Stimulated activated naive CD4-positive, alpha-beta T cell treated with Interleukin-2 at 50 U/mL for 16 hours (primary cell): ENCODE data around the gene S100A3.
A peak's percentile ranks its signal among the peaks of the same experiment; 100 is the strongest.
"Not testable (repeated sequence)": the region's sequence is repeated elsewhere in the genome, so short reads cannot be mapped to it uniquely, and the experiment has no call there.

Experiments used
- DNase-seq: peaks from one replicate; lab custom pipeline; 2025; lab: John Stamatoyannopoulos, UW

Gene S100A3

DNA sequence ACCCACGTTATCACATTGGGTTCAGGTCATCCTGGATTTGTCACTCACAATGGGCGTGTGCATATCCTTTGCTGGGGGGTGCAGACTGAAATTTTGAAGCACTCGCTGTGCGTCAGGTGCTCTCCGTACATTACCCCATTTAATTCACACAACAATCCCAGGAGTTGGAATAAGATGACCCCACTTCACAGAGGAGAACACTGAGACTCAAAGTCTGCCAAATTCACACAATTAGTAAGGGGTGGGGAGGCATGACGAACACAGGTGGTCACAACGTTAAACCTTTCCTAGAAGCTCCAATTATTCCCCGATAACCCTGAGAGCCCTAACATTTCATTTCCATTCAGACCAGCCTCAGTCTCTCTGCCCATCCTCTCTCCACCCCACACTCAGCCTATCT, 20.4 kb upstream of the S100A3 start:
- no peak for DNase-seq

DNA sequence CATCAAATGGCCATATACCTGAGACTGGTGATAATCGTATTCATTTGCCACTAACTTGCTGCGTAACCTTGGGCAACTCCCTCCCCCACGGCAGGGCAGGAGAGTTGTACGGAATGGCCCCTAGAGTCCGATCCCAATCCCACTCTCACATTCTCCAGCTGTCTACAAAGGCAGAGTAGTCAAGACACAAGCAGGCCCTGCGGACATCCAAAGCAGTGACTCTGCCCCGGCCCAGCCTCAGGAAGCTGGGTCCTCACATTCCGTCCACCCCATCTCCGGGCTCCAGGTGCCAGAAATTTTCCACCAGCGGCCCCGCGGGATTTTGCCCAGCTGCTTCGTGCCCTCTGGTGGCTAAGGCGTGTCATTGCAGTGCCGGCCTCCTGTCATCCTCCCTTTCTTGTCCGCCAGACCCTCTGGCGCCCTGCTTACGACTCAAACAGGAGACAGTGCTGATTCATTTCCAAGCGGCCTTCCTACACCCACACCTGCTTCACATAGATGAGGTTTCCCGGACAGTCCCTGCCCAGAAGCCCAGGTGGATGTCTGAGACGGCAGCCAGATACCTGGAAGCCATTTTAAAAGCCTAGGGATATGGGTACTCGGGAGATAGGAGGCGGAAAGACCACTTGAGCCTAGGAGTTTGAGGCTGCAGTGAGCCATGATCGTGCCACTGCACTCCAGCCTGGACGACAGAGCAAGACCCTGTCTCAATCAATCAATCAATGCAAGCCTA, 19.5 kb upstream of the S100A3 start:
- peak; percentile 72 for DNase-seq

DNA sequence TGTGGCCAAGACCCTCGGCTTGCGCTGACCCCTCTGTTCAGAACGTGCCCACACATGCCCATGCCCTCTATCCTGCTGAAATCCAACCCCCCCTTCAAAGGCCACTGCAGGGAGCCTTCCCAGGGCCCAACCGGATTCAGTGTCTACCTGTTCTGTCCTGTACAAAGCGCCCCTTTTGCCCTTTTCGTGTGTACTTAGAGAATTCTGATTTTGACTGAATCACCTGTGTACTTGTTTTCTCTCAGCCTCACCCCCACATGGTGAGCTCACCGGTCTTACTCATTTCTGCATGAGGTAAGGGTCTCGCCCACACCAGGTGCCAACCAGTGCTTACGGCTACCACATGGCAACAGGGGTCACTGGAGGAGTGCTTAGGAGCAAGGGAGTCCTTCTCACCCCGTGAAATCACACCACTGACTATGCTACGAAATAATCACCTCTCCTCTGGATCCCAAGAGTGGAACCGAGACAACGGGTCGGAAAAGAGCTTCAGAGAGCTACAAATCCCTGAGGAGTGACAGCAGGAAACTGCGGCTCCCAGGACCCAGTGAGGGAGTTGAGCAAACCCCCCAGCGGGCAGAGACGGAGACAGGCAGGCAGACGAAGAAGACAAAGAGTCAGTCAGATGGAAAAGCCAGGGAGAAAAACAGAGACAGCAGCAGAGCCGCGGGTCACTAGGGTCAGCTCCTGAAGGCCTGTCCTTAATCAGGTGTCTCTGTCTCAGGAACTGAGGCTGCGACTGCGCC, 18.7 kb upstream of the S100A3 start:
- DNase-seq: peak; percentile 48

DNA sequence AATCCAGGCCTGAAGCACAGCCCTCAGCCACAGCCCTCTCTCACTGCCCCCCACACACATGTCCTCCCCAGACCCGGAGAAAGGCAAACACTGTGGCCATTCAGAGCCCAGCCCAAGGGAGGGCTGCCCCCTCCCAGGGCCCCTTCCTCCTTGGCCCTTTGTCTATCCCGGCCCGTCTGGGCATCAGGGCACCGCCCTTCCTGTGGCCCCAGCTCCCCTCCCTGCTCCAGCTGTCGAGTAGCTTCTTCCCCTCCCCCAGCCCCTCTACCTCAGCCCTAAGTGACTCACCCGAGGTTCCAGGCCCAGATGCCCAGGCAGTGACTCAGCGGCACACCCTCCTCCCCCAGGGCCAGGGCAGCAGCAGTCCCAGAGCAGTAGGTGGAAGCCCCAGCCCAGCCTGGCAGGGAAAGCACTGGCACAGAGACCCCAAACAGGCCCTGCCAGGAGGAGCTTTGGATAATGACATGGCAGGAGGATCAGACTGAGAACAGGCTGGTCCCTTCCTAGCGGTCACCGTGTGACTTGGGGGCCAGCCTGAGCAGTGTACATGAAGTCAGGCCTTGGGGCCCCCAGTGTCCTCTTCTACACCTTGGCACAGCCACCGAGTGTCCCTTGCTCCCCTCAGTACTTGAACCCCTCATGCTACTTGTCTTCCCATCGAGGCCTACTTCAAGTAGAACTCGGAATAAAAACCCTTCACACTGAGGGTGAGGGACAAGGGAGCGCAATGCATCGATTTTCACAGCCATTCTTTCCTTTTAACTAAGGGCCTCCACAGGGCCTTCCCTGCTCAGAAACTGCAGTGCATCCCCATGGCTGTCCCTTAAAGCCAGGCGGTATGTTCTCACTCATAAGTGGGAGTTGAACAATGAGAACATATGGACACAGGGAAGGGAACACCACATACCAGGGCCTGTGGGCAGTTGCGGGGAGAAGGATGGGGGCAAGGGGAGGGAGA, 17.6 kb upstream of the S100A3 start:
- DNase-seq: peak; percentile 90

DNA sequence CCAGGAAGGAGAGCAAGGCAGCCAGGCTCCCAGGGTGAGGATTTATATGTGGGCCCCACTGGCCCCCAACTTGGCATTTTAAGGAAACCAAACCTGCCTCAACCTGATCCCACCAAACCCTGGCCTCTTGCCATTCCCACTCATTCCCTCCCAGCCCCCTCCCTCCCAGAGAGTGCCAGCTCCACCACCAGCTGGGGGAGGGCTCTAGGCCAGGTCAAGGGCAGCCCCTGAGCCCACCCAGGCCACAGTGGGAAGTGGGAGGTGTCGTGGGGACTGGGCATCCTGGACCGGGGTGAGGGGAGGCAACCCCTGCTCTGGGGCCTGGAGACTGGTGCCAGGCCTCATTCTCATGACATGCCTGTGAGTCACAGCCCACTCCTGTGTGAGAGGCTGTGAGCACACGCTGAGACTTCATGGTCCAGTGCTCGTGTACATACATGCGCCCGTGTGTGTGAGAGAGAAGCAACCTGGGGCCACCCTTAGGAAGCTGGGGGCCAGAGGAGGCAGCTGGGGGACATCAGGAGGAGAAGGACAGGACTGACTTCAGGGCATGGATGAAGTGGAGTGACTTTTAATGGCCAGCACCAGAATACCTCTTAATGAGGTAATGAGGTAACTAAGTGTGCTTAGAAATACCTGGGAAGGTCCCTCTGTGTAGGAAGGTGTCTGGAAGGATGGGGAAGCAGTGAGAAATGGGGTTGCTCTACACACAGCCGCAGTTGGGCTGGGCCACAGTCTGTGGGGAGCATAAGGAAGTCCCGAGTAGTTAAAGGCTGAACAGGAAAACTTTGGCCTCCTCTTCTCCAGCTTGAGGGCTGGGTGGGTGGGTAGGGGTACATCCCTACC, 16.7 kb upstream of the S100A3 start, which contains the start of gene S100A2:
S100A2 (minus strand) TSS at position 316 of the 846 bp plus-strand sequence. CDS start 1,967 bp downstream, outside the sequence.
- peak; percentile 62 for DNase-seq

DNA sequence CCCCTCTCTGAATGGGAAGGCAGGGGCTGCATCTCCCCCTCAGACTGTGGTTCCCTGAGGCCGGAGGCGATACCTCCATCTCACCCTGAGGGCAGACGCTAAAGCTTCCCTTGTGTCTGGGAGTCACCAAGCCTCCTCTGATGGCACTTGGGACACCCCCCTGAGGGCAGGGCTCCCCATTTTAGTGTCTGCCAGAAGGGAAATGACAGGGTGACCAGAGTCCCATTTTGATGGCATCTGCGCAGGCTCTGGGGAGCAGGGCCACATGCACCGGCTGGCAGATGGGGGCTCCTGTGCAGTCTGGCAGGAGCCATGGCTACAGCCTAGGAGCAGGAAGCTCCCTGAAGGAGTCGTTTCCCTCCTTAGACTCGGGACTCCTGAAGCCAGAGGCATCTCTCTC, 14.9 kb upstream of the S100A3 start:
- DNase-seq: no peak

DNA sequence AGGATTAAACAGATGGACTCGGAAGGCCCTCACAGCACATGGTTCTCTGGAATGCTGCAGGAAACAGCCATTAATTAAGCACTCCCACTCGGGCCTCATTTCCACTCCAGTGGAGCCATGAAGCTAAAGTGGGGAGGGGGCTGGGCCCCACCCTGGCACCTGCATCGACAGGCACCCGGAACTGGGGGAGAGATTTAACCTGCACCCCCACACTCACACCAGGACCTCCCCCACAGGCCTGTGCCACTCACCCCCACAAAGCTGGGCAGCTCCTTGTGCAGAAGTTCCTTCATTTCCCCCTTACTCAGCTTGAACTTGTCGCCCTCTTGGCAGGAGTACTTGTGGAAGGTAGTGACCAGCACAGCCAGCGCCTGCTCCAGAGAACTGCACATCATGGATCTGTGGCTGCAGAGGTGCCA, 14.4 kb upstream of the S100A3 start:
- DNase-seq: no peak

DNA sequence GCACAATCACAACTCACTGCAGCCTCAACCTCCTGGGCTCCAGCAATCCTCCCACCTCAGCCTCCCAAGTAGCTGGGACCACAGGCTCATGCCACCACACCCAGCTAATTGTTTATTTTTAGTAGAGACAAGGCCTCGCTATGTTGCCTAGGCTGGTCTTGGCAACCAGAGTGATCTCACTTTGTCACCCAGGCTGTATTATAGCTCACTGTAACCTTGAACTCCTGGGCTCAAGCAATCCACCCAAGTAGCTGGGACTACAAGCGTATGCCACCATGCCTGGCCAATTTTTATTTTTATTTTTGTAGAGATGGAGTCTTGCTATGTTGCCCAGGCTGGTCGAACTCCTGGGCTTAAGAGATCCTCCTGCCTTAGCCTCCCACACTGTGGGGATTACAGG, 13.0 kb upstream of the S100A3 start:
- DNase-seq: not testable (repeated sequence)

DNA sequence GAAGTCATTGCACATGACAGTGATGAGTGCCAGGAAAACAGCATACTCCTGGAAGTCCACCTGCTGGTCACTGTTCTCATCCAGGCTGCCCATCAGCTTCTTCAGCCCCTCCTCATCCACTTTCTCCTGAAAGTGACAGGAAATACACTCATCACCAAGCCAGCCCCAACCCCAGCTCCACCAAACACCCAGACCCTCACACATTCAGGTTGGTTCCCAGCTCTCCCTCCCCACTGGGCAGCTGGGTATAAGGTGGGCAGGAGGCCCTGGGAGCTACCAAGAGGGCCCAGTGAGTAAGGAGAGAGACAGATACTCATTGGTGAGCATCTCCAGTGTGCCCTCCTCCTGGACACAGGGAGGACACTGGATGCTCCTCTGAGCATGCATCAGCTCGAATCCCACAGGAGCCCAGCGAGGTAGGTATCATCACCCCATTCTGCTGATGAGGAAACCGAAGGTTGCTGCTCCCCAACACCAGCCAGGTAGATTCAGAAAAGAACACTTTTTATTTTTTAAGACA, 12.5 kb upstream of the S100A3 start:
- no peak for DNase-seq

DNA sequence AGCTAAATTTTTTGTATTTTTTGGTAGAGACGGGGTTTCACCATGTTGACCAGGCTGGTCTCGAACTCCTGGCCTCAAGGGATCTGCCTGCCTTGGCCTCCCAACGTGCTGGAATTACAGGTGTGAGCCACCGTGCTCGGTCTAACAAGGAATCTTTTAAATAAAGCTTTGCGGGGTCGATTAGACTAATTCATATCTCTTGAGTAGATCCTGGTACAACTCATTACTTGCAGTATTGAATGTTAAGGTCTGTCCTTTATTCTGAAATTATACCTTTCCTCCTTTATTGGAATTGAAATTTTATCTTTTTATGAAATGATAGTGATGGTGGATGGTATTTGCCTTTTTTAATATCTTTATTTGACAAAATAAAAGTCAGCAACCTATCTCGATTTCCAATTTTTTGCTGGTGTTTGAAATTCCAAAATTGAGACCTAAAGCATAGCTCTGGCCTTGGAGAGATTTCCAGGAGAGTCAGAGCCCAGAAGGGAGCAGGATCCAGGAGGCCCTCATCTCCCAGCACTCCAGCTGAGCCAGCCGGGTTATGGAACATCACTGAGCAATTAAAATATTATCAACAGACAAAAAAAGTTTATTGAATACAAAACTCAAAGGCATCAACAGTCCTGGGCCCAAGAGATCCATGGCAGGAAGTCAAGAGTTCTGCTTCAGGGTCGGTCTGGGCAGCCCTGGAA, 11.9 kb upstream of the S100A3 start:
- DNase-seq: no peak

DNA sequence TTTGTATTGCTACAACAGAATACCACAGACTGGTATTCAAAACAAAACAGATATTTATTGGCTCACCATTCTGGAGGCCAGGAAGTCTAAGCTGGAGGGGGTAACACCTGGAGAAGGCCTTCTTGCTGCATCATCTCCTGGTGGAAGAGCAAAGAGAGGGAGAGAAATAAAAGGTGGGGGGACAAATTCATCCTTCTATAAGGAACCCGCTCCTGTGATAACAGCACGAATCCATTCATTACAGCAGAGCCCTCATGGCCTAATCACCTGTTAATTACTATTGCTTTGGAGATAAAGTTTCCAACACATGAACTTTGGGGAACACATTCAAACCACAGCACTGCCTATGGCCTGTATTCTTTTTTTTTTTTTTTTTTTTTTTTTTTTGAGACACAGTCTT, 11.2 kb upstream of the S100A3 start:
- no peak for DNase-seq

DNA sequence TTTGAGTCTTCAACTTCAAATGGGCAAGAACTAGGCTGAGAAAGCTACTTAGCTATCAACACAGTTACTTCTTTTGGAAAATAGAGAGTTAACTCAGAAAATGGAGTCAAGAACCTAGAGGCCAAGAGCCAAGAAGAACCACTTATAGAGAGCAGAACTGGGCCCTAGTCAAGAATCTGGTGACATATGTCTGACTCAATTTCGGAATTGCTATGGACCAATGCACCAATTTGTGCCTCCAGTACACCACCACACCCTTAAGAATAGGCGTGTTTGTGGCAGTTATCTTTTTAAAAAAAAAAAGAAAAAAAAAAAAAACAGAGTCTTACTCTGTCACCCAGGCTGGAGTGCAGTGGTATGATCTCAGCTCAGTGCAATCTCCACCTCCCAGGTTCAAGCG, 8.8 kb upstream of the S100A3 start:
- no peak for DNase-seq

DNA sequence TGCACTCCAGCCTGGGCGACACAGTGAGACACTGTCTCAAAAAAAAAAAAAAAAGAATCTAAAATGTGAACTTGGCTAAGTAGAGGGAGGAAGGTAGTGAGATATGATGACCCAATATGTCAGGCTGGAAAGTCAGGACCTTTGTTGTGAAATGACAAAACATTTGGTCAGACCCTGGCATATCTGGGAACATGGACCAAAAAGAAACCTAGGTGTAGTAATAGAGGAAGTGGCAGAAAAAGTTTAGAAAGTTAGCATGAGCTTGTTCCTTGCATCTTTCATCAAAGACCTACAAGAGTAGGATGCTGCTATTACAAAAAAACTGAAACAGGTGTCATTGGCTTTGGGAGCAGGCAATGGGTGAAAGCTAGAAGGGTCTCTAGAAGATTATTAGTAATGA, 7.3 kb upstream of the S100A3 start:
- no peak for DNase-seq

DNA sequence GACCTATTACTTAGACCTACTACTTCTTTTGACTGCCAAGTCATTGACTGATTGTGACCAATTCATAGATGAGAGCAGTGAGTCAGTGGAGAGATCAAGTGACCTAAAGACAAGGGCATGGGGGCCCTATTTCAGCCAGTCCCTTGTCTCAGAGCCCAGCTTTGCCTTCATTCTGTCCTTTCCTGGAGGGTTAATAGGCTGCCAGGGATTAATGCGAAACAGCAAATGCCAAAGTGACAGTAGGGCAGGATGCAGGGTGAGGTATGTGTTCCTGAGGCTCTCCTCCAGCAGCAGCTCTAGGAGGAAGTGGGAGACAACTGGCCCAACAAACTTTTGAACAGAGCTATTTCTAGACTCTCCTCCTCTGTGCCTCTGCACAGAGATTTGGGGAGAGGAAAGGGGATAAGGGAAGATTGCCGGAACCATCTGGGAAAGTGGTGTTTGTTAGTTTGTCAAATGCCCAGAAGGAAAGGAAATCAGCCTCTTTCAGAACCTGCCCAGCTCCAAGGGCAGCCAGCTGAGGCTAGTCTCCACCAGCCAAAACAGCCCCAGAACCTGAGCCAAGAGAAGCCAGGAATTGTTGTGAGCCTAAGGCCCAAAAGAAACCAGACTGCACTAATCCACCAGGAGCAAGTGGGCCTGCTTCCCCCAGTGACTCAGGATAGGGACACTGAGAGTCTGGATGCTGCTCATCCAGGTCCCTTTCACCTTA, 4.9 kb upstream of the S100A3 start:
- no peak for DNase-seq

DNA sequence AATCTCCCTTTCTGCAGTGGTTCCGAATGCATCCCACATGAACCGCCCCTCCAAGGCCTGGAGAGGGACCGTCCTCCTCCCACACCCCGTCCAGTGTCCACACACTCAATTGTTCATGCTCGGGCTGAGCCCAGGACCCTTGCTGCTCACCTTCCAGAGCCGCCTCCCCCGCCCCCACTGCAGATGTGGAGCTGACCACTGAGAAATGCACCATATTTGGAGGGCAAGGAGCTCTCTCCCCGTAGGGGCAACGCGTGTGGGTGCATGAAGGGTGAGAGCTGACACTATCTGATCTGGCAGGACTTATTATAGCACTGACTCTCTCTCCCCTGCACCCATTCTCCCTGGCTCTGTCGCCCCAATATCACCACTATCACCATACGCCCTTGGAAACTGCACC, 4.0 kb upstream of the S100A3 start:
- DNase-seq: no peak

DNA sequence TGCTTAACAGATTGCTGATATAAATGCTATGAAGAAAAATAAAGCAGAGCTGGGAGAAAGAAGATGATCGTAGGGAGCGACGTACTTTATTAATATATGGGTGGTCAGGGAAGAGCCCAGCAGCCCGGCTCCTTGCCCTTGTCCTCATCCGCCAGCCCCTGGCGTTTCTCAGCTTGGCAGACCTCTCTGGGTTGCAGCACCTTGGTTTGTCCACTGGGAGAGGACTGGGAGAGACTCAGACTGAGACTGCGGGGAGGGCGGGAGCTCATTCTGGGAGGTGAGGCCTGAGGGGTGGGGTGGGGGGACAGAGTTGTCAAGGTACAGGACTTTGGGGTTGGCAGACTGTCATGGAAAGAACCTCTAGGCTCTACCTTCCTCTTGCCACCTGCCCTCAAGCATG, 3.3 kb upstream of the S100A3 start:
- DNase-seq: no peak

DNA sequence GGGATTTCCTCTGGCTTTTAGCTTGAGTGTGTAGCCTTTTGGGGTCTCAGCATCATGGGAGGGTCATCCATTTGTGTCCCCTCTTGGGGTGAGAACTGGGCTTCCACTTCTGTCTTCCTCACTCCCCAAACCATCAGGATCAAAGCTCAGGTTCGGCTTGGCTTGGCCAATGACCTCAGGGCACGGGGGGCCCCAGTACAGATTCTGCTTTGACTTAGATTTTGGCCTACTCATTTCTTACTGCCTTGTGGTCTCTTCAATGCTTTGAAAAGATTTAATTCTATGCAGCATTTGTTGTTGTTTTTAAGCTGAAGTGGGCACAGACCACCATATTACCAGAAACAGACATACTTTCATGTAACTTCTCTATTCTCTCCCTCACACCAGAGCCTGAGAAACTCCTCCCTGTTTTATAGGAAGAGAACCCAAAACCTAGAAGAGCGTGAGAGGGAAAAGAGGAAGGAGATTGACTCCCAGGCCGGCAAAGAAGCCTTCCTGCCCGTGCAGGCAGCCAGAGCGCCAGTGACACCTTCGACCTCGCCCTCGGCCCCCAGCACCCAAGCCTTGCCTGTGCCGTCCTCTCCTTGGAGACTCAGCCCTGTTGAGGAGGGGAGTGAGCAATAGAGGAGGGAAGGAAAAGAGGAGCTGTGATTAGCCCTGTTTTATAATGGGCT, 1.9 kb upstream of the S100A3 start:
- no peak for DNase-seq

DNA sequence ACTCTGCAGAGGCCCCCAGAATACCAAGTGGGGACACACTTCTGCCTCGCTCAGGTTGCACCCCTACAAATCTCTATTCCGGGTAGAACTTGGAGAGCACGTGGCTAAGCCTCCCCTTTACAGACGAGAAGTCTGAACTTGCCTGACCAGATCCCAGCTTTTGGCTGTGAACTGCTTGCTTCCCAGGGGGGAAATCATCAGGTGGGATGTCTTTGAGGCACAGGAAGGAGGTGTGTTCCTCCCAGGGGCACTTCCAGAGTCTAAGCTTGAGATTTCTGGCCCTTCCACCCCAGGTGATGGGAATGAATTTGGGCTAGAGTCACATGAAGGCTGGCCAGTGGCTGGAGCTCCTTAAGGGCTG, 1.3 kb upstream of the S100A3 start:
- no peak for DNase-seq

DNA sequence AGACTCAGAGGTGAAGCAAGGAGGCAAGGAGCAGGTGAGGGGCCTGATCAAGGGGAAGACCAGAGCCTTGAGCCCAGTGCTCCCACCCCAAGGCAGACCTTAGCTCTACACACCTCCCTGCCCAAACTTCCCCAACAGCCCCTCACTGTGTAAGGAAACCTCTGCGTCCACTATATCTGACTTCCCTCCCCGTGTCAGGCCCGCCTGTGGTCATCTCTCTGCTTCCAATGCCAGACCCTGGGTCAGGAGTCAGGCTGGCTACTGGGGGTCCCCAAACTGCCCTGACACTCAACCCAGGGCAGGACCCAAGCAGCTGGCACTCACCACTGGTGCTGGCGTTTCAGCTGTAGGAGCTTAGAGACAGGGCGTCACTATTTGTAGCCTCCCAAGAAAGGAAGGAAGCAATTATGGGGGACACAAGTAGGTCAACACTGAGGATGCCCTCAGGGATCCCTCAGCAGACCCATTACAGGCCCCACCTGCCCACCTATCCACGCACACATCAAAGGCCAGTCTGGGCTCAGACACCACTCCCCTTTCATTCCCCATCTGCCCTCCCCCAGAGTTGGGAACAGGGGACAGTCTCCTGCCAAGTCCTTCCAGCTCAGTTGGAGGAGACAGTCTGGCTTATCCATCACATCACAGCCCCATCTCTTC, 811 bp upstream of the S100A3 start:
- DNase-seq: no peak
